Stimulated activated CD8-positive, alpha-beta memory T cell treated with anti-CD3 and anti-CD28 coated beads, Interleukin-2, amount 100 ng/mL, for 1 hour (primary cell): ENCODE data around the gene SND1.

Experiments
- DNase-seq, 2 donors: peaks; one replicate each; pipeline ENCODE4 v3.0.0-alpha.2; 2020; ENCODE audit warnings: low read depth in 2 of 2

SND1 gene

DNA sequence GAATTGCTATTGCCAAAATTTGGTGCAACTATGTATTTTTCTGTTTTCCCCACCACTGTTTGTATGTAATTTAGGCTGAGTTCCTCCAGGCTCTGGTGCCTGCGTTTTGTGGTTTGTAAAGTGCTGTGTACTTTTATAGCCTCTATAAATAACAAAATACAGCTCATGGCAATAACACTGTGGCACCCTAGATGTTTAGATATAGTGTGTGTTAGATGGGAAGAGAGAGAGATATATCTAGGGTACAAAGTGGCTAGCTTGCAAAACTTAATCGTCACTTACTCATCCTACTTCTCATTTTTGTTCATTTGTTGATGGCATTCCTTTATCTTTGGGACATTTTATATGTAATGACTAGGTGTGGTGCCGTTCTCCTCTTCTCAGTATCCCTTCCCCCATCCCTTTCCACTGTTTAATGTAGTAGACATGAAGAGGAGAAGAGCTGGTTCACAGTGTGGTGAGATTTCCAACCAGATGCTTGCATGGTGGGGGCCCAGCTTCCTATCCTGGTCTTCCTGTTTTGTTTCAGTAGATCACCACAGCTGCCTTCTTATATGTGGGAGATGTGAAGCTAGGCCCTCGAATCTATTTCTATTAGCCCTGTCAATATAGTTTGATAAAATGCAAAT, 115.0 kb downstream of the SND1 start:
- no peak for DNase-seq

- DNase-seq = no peak
Observed at GRCh38 chr7:127768241-127768640, 116.2 kb downstream of the SND1 start.

DNA sequence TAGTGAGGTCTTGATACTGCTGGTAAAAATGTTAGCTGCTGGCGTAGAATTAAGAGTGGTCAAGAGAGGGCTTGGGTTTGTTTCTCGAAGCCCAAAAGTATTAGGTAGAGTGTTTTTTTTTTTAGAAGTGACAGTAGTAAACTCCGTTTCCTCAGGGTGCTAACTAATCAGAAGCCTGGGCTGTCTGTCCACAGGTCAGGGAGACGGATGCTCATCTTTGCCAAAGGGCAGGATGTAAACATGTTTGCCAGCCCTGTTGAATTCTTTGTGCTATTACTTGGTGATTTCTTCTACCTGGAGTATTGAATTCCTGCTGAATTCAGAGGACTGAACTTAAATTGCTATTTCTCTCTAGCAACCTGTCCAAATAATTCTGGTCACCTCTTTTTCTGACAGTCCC, 117.1 kb downstream of the SND1 start:
- DNase-seq = no peak

GRCh38 chr7:127769696-127770400, 117.9 kb downstream of the SND1 start:
- DNase-seq = no peak

DNA sequence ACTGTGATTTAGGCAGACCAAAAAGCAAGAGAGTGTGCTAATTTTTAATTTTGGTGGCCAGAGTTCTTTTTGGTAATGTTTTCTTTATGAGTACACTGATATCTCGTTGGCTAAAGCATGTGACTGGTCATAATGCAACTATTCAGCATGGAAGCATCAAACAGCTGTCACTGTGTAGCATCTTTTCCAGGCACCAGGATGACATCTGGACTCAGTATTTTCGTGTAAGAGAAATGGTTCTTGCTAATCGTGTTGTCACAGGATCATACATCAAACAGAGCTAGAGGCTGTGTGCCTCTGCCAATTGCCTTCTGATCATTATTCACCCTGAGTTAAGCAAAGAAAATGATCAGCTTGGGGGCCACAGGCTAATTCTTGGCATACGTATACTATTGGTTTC, 118.9 kb downstream of the SND1 start:
- DNase-seq = no peak

GRCh38 chr7:127771707-127772106, 119.7 kb downstream of the SND1 start:
- no peak for DNase-seq

DNA sequence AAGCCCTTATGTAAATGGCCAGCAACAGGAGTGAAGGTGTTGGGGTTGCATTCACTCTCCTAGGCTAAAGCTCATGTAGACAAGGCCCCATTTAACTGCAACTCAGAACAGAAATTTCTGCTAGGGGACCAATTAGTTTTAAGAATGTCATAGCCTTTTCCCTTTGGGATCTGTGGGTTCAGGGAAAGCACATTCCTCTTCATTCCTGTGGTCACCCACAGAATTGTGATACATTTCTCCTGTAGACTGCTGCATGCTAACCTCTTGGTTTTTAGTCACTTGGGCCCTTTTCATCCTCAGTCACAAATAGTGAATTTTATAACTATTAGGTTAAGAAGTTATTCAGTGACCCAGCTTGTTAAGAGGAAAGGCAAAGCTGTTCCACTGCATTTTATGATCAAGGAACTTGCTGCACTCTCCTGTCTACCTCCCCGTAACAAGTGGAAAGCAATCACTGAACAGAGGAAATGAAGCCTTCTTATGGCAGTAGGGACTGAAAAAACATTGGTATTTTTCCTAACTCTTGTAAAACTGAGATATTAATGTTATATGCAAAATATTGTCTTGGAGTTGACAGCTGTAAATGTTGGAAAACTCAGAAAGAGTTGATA, 124.9 kb downstream of the SND1 start:
- DNase-seq = no peak

GRCh38 chr7:127780489-127780888, 128.5 kb downstream of the SND1 start:
- DNase-seq = no peak

DNA sequence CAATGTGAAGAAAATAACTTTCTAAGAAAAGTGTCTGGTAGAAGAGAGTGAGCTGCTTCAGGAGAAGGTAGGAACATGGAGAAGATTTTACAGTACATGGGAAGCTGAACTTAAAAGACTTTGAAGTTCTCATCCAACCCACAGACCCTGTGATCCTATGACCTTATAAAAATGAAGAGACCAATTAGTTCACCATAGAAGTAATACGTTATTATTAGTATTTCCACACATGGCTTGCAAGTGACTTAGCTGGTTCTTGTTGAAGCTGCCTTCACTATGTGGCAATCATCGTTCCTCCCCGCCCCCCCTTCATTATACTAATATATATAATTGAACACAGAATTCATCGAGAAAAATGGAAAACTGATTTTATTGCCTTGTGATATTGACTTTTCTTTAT, 129.1 kb downstream of the SND1 start:
- DNase-seq = no peak

- no peak for DNase-seq
Observed at GRCh38 chr7:127782075-127782474, 130.1 kb downstream of the SND1 start.

GRCh38 chr7:127782654-127783559, 130.9 kb downstream of the SND1 start:
- no peak for DNase-seq

DNA sequence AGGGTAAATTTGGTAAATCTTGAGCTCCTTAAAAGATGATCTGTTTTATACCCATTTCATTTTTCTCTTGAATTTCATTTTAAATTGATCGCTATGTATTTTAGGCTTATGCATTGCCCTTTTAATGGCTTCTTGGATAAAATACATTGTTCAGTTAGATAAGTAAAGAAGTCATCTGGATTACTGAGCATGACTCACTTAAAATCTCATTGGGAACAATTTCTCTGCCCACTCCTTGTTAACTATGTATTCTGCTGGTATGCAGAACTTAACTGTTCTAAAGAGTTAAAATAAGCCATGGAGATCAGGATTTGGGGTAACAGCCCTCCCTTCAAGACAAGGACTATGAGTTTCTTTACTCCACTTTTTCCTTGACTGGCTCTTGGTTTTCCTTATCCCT, 134.2 kb downstream of the SND1 start:
- DNase-seq = no peak

DNA sequence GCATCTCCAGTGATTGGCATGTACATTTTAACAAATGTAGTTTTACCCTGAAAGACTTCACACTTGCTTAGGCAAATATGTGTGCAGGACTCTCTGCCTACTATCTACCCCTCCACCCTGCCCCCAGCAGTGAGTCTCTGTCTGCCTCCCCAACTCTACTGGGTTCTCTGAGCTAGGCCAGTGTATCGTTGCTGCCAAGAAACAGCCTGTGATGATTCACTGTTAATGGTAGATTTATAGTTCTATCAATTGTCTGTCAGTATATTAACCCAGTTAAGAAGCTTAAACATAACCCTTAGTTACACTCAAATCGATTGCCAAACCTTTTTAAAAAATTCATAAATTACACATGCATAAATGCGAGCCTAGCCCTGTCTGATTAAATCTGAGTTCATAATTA, 137.0 kb downstream of the SND1 start:
- DNase-seq = no peak

DNA sequence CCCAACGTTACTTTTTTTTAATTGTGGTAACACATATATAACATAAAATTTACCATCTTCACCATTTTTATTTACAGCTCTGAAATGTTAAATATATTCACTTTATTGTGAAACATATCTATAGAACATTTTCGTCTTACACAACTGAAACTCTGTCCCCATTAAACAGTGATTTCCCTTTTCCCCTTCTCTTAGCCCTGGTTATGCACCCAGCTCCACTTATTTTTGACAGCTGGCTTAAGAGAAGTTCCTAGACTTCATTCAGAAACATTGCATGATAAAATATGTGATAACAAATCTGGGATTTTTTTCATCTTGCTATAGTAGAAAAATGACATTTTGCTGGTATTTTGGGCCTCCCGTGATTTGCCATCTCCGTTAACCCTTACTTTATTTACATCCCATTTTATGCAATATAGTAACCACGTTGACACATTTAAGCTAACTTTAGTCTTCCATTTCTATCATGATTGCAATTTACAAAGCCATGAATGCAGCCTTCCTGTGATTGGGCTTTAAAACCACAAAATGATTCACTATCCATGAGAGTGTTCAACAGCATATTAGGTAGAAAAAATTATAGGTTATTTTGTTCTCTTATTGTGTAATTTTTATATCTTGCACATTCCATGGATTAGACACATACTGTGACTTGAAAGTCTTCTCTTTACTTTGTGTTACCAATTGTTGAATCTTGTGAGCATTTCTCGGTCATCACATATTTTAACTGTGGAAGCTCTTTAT, 139.6 kb downstream of the SND1 start:
- DNase-seq = no peak

GRCh38 chr7:127792528-127793342, 140.7 kb downstream of the SND1 start:
- DNase-seq = no peak

DNA sequence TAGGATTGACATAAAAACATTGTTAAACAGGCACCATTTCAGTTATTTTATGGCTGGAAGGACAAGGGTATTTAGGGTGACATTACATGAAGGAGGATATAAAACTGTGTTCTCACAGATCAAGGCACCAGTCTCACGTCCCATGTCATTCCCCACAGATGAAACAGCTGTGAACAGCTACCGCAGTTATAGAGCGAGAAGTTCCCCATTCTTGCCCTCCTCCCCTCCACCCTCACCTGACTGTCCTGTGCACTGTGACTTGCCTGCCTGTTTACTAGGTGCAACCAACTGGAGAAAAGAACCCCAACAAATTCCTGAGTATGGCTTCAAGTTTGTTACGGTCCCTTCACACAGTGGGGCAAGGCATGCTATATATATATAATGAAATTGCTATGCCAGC, 141.6 kb downstream of the SND1 start:
- no peak for DNase-seq

DNA sequence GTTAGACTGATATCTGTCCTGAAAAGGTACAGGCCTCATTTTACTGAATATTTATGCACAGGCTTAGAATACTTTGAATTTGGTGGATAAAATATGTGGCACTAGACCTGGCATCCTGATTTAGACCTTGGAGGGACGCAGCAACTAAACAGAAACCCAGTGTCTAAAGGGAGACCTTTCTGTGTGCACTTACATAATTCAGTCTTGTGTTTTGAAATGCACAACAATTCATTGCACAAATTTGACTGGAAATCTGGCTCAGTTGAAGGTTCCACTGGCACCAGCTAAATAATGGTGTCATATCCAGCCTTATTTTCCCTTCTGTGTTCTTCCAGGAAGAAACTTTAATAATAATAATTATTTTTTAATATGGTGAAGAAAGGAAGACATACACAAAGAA, 142.1 kb downstream of the SND1 start:
- no peak for DNase-seq

- DNase-seq = no peak
Observed at GRCh38 chr7:127794551-127794950, 142.6 kb downstream of the SND1 start.

- no peak for DNase-seq
Observed at GRCh38 chr7:127798023-127798422, 146.0 kb downstream of the SND1 start.

- no peak for DNase-seq
Observed at GRCh38 chr7:127798769-127799372, 146.9 kb downstream of the SND1 start.
